Stimulated activated CD4-positive, alpha-beta T cell treated with anti-CD3 and anti-CD28 coated beads, Interleukin-1b, Interleukin-23, amount 100 ng/mL, for 4 hours (primary cell): ENCODE measurements around the gene WDTC1.
A peak's percentile ranks its signal among the peaks of the same experiment; 100 is the strongest.
"Not testable (repeated sequence)": the region's sequence is repeated elsewhere in the genome, so short reads cannot be mapped to it uniquely, and the experiment has no call there.

ENCODE experiments used
- DNase-seq, 2 donors: peaks; one replicate each; pipeline ENCODE4 v3.0.0-alpha.2; 2020; ENCODE audit warnings: low read depth in 2 of 2

The WDTC1 gene

GRCh38 chr1:27253596-27253995 lies 19.2 kb downstream of the WDTC1 start:
- no peak for DNase-seq

GRCh38 chr1:27255136-27255535 lies 20.7 kb downstream of the WDTC1 start:
- DNase-seq = no peak

GRCh38 chr1:27257155-27257554 lies 22.7 kb downstream of the WDTC1 start:
- DNase-seq = no peak

- DNase-seq = no peak
These were observed 24.2 kb downstream of the WDTC1 start for GRCh38 chr1:27258598-27258997.

- DNase-seq = no peak
These were observed 32.7 kb downstream of the WDTC1 start for GRCh38 chr1:27267153-27267552.

GRCh38 chr1:27269276-27269675 lies 34.8 kb downstream of the WDTC1 start:
- no peak for DNase-seq

- DNase-seq = no peak
These were observed 39.8 kb downstream of the WDTC1 start for GRCh38 chr1:27274204-27274603.

- no peak for DNase-seq
These were observed 41.3 kb downstream of the WDTC1 start for GRCh38 chr1:27275696-27276095.

GRCh38 chr1:27284425-27285273 lies 50.2 kb downstream of the WDTC1 start:
- peak; percentile 83 to 90 for DNase-seq

GRCh38 chr1:27285274-27285660 lies 50.8 kb downstream of the WDTC1 start:
- DNase-seq = no peak

- not testable (repeated sequence) for DNase-seq
These were observed 51.4 kb downstream of the WDTC1 start for GRCh38 chr1:27285821-27286220.

- not testable (repeated sequence) for DNase-seq
These were observed 54.7 kb downstream of the WDTC1 start for GRCh38 chr1:27289125-27289524.

GRCh38 chr1:27290581-27290980 lies 56.1 kb downstream of the WDTC1 start:
- no peak for DNase-seq

- DNase-seq = no peak
These were observed 57.7 kb downstream of the WDTC1 start for GRCh38 chr1:27292106-27292505.

- no peak for DNase-seq
These were observed 59.5 kb downstream of the WDTC1 start for GRCh38 chr1:27293915-27294314.

GRCh38 chr1:27296773-27297291 lies 62.4 kb downstream of the WDTC1 start:
- peak; percentile 66 to 70 for DNase-seq

GRCh38 chr1:27297903-27298302 lies 63.5 kb downstream of the WDTC1 start:
- no peak for DNase-seq

- no peak for DNase-seq
These were observed 64.4 kb downstream of the WDTC1 start for GRCh38 chr1:27298632-27299384.

- DNase-seq = no peak
These were observed 65.2 kb downstream of the WDTC1 start for GRCh38 chr1:27299385-27300271.

- DNase-seq = peak; percentile 67 to 77
These were observed 66.1 kb downstream of the WDTC1 start for GRCh38 chr1:27300341-27301051.

GRCh38 chr1:27301052-27301422 lies 66.6 kb downstream of the WDTC1 start:
- DNase-seq = no peak
